GM12874 (cell line): ENCODE measurements around the gene SYCP1.

Source experiments
- CTCF ChIP-seq: IDR thresholded peaks from 2 replicates; pipeline ENCODE4 v1.5.1; 2011; ENCODE audit warnings: low read depth, mild to moderate bottlenecking, control low read depth, low read length, moderate library complexity; ENCODE audit not compliant: insufficient read depth

Gene SYCP1

GRCh38 chr1:115036814-115037507 is 182.3 kb downstream of the SYCP1 start:
- no peak for TF ChIP-seq CTCF

- TF ChIP-seq CTCF = no peak
Observed at GRCh38 chr1:115040501-115040900, 185.8 kb downstream of the SYCP1 start.

GRCh38 chr1:115041654-115042053 is 187.0 kb downstream of the SYCP1 start:
- no peak for TF ChIP-seq CTCF
